OCI-LY7 (cell line): ENCODE data around the gene GNGT1. TPM values are rescaled to one million over a fixed set of nuclear protein-coding genes. Genes with fewer than 3 reads are reported as not detected.
"Not testable (repeated sequence)": the region's sequence is repeated elsewhere in the genome, so short reads cannot be mapped to it uniquely, and the experiment has no call there.

ENCODE experiments used
- BruUV-seq: library from RNA; stranded (reverse); fragments of 400-500 nt; replicated peaks from 2 replicates; lab custom pipeline; 2021; lab: Mats Ljungman, UMichigan
- CTCF ChIA-PET: fragments of 300-600 bp; sonication (Branson Sonifier 250); formaldehyde crosslinking; loops from one replicate; lab custom pipeline; 2022; ENCODE audit warnings: antibody characterized with exemption; ENCODE audit not compliant: unreplicated experiment; lab: Charles Lee
- POLR2A ChIA-PET: fragments of 300-600 bp; sonication (Branson Sonifier 250); formaldehyde crosslinking; loops from one replicate; lab custom pipeline; 2022; ENCODE audit warnings: antibody characterized with exemption; lab: Charles Lee
- DNase-seq: peaks from one replicate; pipeline ENCODE4 v3.0.0-alpha.2; 2015; ENCODE audit warnings: low spot score
- H2AFZ ChIP-seq: fragments of 200-600 bp; sonication (generic), shearing (Covaris generic); 2 replicates; pipeline ENCODE4 v1.6.1; 2014; ENCODE audit warnings: mild to moderate bottlenecking, antibody characterized with exemption, low read length, moderate library complexity
- H3K27ac ChIP-seq: fragments of 200-600 bp; sonication (generic); 2 replicates; pipeline ENCODE4 v1.5.1; 2014; ENCODE audit warnings: mixed run types, low read depth, mild to moderate bottlenecking, moderate library complexity, low read length, inconsistent platforms; ENCODE audit not compliant: poor library complexity, severe bottlenecking
- H3K36me3 ChIP-seq: fragments of 200-600 bp; sonication (generic); 2 replicates; pipeline ENCODE4 v1.6.1; 2014; ENCODE audit warnings: mild to moderate bottlenecking, antibody characterized with exemption, low read length, moderate library complexity, mixed read lengths; ENCODE audit not compliant: insufficient read depth
- H3K4me1 ChIP-seq: fragments of 200-600 bp; sonication (generic); 2 replicates; pipeline ENCODE4 v1.5.1; 2014; ENCODE audit warnings: mild to moderate bottlenecking, low read length; ENCODE audit not compliant: insufficient read depth, poor library complexity, severe bottlenecking
- H3K4me2 ChIP-seq: fragments of 200-600 bp; sonication (generic); 2 replicates; pipeline ENCODE4 v1.6.1; 2014; ENCODE audit warnings: mild to moderate bottlenecking, low read length
- H3K4me3 ChIP-seq: fragments of 200-600 bp; sonication (generic); 2 replicates; pipeline ENCODE4 v1.5.1; 2014; ENCODE audit warnings: mild to moderate bottlenecking, low read depth, low read length; ENCODE audit not compliant: poor library complexity, severe bottlenecking
- H3K79me2 ChIP-seq: fragments of 200-600 bp; sonication (generic); 2 replicates; pipeline ENCODE4 v1.6.1; 2016; ENCODE audit warnings: low read depth, mild to moderate bottlenecking, low read length, moderate library complexity, mixed read lengths; ENCODE audit not compliant: insufficient read depth
- H3K9me2 ChIP-seq: fragments of 200-600 bp; sonication (generic); 2 replicates; pipeline ENCODE4 v1.6.1; 2016; ENCODE audit warnings: mild to moderate bottlenecking, low read length, mixed read lengths; ENCODE audit not compliant: insufficient read depth
- H3K9me3 ChIP-seq: fragments of 200-600 bp; sonication (generic); 2 replicates; pipeline ENCODE4 v1.6.1; 2014; ENCODE audit warnings: mild to moderate bottlenecking, mixed run types, low read length, mixed read lengths
- H4K20me1 ChIP-seq: fragments of 200-600 bp; sonication (generic); 2 replicates; pipeline ENCODE4 v1.6.1; 2014; ENCODE audit warnings: mild to moderate bottlenecking, antibody characterized with exemption, low read length, moderate library complexity, mixed read lengths; ENCODE audit not compliant: insufficient read depth
- EZH2phosphoT487 ChIP-seq: fragments of 200-600 bp; sonication (generic); IDR thresholded peaks from 2 replicates; pipeline ENCODE4 v1.6.1; 2018; ENCODE audit warnings: low read depth, borderline replicate concordance, mild to moderate bottlenecking, mixed run types, antibody characterized with exemption, low read length, moderate library complexity, mixed read lengths
- intact Hi-C: fragments of 100-400 bp; cut with micrococcal nuclease; formaldehyde crosslinking; loops from one replicate; pipeline ENCODE4 v1.10.0; 2022; ENCODE audit not compliant: unreplicated experiment
- total RNA-seq, 2 experiments: library from RNA; depleted of rRNA in 1 of 2; stranded (reverse); fragments of >200 nt in 1 of 2; shearing (Covaris generic) in 1 of 2; gene quantifications; 2 replicates each; pipeline ENCODE4 v1.2.3, GENCODE V29; 2014 to 2022
- TF ChIP-seq, protein P1 (sequence below): fragments of 200-600 bp; sonication (generic); conservative IDR thresholded peaks from 2 replicates; pipeline ENCODE4 v1.5.1; 2014; ENCODE audit warnings: mild to moderate bottlenecking, antibody characterized with exemption, low read length, moderate library complexity, mixed read lengths

The GNGT1 gene
- total RNA-seq, 2 experiments from 2014 or later: not detected

- no peak for TF ChIP-seq EZH2phosphoT487
- TF ChIP-seq, protein P1, sequence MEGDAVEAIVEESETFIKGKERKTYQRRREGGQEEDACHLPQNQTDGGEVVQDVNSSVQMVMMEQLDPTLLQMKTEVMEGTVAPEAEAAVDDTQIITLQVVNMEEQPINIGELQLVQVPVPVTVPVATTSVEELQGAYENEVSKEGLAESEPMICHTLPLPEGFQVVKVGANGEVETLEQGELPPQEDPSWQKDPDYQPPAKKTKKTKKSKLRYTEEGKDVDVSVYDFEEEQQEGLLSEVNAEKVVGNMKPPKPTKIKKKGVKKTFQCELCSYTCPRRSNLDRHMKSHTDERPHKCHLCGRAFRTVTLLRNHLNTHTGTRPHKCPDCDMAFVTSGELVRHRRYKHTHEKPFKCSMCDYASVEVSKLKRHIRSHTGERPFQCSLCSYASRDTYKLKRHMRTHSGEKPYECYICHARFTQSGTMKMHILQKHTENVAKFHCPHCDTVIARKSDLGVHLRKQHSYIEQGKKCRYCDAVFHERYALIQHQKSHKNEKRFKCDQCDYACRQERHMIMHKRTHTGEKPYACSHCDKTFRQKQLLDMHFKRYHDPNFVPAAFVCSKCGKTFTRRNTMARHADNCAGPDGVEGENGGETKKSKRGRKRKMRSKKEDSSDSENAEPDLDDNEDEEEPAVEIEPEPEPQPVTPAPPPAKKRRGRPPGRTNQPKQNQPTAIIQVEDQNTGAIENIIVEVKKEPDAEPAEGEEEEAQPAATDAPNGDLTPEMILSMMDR: no peak
- Histone ChIP-seq H3K4me1 (peaks cover 6% of the 10 kb centered on the region), H2AFZ (no peak overlapping the region), H3K4me2 (no peak overlapping the region), H3K4me3 (no peak overlapping the region), H3K36me3 (no peaks in the 10 kb centered on the region), H3K79me2 (no peaks in the 10 kb centered on the region), H4K20me1 (no peaks in the 10 kb centered on the region), H3K9me3 (no peaks in the 10 kb centered on the region), H3K27ac (no peak overlapping the region), H3K9me2 (no peaks in the 10 kb centered on the region)
- DNase-seq: no peak
- BruUV-seq: no TSS peak
- intact Hi-C loops: no loop called here
- ChIA-PET POLR2A (interaction anchor here (0.5 to 1.4 kb wide), 4 partner anchors 163 to 684 kb away, joined by 3 to 4 read pairs (median 3); no protein-coding TSS in a partner anchor), CTCF (no interaction called here)
Observed at GRCh38 chr7:93910076-93910994, 4.0 kb downstream of the GNGT1 start.

- DNase-seq, H3K4me2 ChIP-seq, H3K4me3 ChIP-seq, H3K9me2 ChIP-seq, H4K20me1 ChIP-seq, H3K27ac ChIP-seq, CTCF ChIA-PET, H3K79me2 ChIP-seq, intact Hi-C loops, H3K36me3 ChIP-seq, BruUV-seq, H3K9me3 ChIP-seq, POLR2A ChIA-PET, H2AFZ ChIP-seq: not testable (repeated sequence)
- peaks cover 11% of the 10 kb centered on the region for H3K4me1 ChIP-seq
Observed at GRCh38 chr7:93911242-93911641, 4.9 kb downstream of the GNGT1 start.

DNA sequence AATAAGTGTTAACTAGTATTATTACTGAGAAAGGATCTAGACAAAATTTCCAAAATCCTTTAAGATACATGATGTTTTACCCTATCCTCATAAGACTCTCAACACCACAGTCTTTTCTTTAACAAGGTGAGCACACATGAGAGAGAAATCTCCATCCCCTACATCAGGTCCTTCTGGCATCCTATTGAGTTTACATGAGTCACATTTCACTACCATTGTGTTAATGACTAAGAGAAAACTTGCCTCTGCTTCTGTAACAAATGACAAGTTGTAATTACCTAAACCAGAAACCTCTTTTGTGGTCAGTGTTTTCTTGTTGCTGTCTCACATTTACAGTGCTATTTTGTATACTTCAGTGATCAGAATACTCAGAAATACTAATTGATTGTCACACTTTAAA is 5.3 kb downstream of the GNGT1 start:
- H2AFZ ChIP-seq, H4K20me1 ChIP-seq, intact Hi-C loops, H3K79me2 ChIP-seq, DNase-seq, H3K36me3 ChIP-seq, H3K27ac ChIP-seq, POLR2A ChIA-PET, H3K4me3 ChIP-seq, H3K9me3 ChIP-seq, CTCF ChIA-PET, BruUV-seq, H3K9me2 ChIP-seq, H3K4me2 ChIP-seq: not testable (repeated sequence)
- peaks cover 15% of the 10 kb centered on the region for H3K4me1 ChIP-seq
